Hematopoietic multipotent progenitor cell treated with erythropoietin and hydrocortisone succinate and interleukin-3 and kit ligand, for 4 days (in vitro differentiated cells): ENCODE results near the gene KRTAP10-2.
A peak's percentile ranks its signal among the peaks of the same experiment; 100 is the strongest.

Experiments used
- DNase-seq: peaks from one replicate; pipeline ENCODE4 v3.0.0-alpha.2; 2015

KRTAP10-2 gene

DNA sequence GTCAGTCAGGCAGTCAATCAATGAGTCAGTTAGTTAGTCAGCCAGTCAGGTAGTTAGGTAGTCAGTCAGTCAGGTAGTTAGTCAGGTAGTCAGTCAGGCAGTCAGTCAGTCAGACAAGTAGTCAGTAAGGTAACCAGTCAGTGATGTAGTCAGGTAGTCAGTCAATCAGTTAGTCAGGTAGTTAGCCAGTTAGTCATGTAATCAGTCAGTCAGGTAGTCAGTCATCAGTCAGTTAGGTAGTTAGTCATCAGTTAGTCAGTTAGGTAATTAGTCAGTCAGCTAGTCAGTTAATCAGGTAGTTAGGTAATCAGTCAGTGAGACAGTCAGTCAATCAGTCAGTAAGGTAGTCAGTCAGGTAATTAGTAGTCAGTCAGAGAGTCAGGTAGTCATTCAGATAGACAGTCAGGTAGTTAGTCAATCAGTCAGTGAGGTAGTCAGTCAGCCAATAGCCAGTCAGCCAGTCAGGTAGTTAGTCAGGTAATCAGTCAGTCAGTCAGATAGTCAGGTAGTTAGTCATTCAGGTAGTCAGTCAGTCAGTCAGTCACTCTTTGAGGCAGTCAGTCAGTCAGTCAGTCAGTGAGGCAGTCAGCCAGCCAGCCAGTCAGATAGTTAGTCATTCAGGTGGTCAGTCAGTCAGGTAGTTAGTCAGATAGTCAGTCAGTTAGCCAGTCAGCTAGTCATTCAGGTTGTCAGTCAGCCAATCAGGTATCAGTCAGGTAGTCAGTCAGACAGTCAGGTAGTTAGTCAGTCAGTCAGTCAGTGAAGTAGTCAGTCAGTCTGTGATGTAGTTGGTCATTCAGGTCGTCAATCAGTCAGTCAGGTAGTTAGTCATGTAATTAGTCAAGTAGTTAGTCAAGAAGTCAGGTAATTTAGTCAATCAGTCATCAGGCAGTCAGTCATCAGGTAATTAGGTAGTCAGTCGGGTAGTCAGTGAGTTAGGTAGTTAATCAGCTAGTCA is 26.6 kb downstream of the KRTAP10-2 start:
- no peak for DNase-seq

DNA sequence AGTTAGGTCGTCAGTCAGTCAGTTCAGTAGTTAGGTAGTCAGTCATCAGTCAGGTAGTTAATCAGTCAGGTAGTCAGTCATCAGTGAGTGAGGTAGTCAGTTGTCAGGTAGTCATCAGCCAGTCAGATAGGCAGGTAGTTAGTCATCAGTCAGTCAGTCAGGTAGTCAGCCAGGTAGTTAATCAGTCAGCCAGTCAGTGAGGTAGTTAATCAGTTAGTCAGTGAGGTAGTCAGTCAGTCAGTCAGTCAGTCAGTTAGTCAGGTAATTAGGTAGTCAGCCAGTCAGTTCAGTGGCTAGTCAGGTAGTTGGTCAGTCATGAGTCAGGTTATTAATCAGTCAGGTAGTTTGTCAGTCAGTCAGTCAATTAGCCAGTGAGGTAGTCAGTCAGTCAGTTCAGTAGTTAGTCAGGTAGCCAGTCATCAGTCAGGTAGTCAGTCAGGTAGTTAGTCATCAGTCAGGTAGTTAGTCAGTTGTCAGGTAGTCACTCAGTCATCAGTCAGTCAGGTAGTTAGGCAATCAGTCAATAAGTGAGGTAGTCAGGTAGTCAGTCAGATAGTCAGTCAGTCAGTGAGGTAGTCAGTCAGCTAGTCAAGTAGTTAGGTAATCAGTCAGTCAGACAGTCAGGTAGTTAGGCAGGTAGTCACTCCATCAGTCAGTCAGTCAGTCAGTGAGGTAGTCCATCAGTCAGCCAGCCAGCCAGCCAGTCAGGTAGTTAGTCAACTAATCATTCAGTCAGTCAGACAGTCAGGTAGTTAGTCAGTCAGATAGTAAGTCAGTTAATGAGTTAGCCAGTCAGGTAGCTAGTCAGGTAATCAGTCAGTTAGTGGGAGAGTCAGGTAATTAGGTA is 27.5 kb downstream of the KRTAP10-2 start:
- no peak for DNase-seq

DNA sequence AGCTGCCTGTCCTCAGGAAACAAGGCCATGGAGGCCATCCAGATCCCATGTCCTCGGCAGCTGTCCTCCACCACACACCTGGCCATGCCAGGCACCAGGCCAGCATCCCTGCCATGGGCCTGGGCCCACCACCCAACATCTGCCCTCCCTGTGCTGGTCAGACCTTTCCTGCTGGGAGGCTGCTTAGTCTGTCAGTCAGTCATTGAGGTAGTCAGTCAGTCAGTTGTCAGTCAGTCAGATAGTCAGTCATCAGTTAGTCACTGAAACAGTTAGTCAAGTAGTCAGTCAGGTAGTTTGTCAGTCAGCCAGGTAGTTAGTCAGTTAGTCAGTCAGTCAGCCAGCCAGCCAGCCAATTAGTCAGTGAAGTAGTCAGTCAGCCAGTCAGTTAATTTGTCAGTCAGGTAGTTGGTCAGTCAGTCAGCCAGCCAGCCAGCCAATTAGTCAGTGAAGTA is 28.5 kb downstream of the KRTAP10-2 start:
- no peak for DNase-seq

DNA sequence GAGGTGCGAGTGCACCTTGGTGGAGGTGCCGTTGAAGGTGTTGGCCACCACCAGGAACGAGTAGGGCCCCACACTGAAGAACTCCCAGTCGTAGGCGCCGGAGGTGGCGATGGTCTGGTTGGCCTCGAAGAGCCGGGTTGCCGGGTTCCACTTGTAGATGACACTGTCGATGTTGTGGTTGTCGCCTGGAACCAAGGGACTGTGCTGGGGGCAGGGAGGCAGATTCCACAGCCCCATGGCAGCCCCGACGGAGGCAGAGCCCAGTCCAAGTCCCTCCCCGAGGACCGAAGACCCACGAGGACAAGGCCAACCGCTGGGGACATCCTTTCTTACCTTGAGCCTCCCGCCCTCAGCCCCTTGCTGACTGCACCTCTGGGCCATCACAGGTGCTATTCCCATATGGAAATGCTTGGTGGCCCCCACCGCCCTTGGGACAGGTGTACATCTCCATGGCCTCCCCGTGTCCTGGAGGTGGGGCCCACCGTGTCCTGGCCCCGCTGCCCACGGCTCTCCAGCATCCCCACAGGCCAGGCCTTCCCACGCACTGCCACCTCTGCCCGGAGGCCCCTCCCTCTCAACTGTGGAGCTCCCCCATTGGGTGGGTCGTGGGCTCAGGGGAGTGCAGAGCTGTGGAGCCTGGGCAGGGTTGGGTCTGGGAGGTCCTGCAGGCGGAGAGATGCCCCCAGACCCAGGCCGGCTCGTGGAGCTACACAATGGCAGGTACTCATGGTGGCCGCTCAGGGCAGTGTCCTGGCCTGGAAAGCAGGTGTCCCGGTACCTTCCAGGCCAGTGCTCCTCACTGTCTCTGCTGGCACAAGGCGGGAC is 29.2 kb downstream of the KRTAP10-2 start:
- no peak for DNase-seq

DNA sequence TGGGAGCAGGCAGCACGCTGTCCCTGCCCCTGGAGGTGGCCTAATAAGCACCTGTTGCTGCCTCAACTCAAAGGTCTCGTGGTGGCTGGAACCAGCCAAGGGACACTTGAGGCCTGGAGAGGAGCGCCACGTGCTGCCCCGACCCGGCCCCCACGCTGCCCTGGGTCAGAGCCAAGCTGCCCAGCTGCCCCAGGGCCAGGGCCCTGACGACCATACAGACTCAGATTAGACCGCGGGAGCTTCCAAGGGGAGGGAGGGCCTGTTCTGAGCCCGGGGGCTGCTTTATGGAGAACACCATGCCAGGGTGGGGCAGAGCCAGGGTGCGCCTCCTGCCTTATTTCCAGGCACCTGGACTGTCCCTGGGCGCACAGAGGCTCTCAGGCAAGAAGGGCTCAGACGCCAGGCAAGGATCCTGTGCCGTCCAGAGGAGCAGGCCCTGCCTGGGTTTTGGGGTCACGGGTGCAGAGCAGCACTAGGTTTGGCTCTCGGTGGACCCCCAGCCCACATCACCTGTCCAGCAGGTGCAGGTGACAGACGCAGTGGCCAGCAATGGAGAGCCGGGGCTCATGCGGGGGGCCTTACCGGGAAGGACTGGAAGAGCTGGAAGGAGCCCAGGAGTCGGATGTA is 29.9 kb downstream of the KRTAP10-2 start:
- DNase-seq = no peak

DNA sequence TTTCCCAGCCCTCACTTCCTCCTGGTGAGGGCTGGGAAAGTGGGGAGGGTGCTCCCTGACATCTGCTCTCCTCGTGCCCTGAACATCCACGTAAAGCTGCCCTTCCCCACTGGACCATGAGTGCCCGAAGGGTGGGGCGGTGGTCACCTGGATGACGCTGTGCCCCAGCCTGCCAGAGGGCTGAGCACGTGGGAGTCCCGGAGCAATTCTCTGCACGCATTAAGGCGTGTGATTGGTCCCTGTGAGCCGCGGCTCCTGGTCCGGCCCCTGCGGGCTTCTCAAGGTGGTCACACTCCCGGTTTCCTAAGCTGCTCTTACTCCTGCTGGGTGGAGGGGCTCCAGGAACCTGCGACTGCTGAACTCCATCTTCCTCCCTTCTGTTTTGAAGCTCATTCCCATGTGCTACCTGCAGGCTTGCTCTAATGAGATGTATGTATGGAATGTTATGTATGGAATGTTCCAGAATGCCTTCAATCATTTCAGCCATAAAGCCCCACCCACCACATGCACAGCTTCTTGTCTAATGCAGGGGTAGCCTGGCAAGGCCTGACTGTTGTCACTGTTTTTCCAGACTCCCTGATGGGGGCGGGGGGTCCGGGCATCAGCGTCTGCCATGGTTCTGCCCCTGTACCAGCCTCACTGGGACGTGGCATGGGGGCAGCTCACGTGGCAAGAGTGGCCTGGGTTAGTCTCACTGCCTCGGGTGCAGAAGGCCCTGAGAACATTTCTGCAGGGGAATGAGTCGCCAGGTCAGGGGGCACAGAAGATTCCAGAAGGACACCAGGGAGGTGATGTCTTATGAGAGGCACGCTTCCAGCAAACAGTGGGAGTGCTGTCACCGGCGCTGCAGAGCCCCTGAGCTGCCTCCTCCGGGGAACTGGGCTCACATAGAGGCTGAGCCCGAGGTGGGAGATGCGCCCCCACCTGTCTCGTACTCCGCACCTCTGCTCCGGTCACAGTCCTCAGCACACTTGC is 30.7 kb downstream of the KRTAP10-2 start:
- DNase-seq = no peak

DNA sequence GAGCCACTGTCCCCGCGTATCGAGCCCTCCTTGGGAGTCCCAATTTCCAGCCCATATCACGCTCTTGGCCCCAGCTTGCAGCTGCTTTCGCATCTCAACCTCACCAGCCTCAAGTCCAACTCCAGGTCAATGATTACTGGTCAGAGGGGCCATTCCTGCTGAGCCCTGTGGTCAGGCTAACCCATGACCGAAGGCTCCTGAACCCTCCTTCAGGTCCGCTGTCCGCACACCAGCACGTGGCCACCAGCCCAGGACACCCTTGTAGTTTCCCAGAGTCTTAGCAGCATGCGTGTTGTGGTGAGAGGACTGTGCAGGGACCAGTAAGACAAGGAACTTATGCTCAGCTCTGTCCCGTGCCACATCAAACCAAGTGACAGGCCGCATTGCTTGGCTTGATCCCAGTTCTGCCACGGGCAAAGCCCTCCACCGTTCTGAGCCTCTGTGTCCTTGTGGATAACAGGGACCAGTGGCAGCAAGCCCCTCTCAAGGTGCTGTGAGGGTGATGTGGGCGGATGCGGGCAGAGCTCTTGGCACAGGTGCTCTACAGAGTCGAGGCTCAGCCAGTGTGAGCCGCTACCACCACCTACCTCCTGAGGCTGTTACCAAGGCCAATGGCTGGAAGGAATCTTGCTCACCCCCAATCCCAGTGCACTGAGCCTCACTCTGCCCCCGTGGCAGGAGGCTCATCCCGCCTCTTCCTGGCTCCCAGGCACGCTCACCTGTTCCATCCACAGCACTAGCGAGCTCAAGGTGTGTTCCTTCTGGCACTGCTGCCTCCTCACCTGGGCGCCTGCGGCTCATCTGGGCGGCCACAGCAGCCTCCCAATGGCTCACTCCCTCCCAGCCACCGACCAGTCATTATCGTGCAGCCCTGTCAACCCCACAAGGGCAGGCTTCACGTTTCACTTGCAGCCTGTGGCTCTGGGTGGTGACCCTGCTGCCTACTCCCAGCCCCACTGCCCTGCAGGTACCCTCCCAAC is 31.7 kb downstream of the KRTAP10-2 start:
- DNase-seq = no peak

DNA sequence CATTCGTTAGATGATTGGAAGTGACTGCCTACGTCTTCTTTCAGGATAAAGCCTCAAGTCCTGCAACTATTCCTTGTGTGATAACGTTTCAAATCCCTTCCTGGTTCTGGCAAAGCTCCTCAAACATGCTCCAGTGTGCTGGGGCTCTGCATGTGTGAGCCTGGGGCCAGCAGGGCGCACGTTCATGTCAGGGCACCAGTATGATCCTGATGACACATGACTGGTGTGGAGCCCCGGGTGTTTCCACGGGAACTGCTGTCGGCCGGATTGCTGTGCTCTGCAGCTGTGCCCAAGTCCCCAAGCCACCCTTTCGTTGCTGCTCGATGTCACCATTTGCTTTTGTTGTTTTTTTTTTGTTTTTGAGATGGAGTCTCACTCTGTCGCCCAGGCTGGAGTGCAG is 32.6 kb downstream of the KRTAP10-2 start:
- no peak for DNase-seq

DNA sequence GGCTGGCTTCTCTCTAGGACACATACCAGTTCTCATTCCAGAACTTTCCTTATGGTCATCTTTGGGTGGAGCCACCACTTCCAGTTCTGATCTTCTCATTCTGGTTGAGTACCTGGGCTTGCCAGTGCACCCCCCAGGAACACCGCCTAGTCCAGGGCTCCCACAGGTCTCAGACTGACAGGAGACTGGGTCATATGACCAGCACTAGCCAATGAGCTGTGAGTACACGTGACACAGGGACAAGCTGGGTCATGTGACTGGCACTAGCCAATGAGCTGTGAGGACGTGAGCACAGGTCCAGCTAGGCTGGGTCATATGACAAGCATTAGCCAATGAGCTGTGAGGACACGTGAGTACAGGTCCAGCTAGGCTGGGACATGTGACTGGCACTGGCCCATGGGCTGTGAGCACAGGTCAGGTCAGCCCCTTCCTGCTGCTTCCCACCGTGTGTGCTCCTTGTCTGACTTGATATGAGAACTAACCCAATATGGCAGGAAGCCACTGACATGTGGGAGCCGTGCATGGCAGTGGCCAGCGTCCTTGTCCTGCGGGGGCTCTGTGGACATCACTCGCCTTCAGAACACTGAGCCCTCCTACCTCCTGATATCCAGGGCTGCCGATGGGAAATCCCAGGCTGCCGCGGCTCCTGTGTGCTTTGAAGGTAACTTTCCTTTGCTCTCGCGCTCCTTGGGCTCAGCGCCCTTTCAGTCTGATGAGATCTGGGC is 34.0 kb downstream of the KRTAP10-2 start:
- DNase-seq = peak; percentile 27

DNA sequence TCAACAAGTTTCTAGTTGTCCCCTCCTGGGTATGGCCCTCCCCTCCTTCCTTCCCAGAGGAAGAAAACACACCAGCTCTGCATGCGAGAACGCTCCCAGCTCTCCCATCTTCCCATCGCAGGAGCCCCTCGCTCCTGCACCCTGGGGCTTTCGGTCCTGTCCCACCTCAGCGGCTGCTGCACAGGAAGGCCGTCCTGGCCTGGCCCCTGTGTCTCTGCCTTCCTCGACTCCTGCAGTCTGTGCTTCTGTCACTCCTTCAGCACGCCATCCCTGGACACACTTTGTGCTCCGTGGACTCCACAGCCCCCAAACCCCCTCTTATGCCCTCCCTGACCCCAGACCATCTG is 34.5 kb downstream of the KRTAP10-2 start:
- DNase-seq = no peak

DNA sequence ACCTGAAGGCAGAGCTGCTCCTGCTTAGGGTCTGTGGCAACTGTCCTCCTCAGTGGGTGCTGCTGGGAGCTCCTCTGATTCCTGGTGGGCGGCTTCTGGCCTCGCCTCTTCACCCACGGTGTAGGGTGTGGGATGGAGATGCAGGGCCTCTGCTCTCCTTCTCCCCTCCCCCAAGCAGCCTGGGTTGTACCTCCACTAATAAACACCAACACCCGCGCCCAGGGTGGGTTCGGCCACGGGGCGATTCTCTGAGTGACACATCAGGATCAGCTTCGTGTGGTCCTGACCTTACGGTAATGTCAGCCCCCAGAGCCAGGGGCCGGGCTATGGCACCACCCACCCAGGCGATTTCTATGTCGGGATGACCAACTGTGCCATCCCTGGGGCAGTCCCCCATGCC is 35.0 kb downstream of the KRTAP10-2 start:
- DNase-seq = no peak

DNA sequence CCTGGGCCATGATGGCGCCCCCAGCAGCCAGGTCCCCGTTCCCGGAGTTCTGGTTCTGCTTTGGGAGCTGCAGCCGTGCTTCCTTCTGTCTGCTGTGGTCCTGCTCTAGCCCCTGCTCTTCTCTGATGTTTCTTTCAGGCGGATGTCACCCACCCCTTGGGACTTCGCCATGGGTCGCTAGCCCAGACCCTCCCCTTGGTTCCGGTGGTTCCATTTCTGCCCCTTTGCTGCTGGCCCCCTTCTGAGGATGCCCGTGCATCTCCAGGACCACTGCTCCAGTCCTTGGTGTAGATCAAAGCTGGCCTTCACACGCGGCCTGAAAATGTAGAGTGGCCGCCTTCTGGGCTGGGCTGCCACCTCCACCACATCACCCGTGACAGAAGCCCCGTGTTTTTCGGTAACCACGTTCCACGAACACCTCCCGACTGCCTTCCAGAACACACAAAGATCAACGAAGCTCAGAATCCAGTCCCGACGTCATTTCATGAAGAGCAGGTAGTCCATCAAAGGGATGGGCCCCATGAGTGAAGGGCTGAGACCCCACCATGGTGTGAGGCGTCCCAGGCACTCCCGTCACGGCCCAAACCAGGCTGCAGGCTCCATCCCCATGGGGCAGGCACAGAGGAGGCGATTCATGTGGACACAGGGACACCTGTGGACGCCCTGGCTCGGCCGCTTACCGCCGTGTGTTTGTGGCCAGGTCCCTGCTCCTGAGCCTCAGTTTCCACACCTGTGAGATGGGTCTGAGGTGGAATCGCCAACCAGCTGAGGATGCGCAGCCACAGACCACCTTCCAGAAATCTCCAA is 35.7 kb downstream of the KRTAP10-2 start:
- DNase-seq = no peak

DNA sequence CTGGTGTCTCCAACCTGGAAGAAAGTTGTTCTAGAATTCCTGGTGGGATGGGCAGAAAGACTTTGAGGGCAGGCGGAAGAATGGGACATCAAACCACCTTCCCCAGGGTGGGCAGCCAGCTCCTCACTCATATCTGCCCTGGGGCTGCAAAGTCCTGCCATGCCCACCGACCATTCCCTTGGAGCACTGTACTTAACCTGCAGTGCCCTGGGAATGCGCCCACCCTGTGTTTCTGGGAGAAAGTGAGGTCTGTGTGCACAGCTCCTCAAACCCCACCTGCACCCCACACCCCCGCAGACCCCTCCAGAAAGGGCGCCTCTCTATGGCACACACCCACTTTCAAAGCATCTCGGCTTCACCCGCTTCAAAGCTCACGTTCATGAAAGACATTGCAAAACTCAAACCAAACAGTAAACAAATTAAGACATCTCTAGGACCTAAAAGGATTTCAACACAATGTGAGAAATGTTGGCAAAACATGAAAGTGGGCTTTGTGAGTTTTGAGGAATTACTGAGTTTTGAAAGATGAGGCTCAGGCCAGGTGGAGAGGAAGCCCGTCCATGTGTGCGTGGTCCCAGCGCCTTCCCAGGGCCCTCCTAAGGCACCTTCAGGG is 36.5 kb downstream of the KRTAP10-2 start:
- no peak for DNase-seq

DNA sequence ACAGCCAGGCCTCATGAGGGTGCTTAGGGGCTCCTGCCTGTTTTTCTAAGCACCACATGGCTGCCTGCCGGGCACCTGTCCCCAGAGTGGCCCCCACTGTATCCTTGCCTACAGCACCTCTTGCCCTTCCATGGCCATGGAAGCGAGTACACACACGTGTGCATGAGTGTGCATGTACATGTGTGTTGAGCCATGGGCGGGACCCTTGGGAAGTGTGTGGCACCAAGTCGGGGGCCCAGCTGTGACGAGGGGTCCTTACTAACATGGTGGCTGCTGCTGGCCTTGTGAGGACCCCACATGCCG is 37.1 kb downstream of the KRTAP10-2 start:
- DNase-seq = no peak

DNA sequence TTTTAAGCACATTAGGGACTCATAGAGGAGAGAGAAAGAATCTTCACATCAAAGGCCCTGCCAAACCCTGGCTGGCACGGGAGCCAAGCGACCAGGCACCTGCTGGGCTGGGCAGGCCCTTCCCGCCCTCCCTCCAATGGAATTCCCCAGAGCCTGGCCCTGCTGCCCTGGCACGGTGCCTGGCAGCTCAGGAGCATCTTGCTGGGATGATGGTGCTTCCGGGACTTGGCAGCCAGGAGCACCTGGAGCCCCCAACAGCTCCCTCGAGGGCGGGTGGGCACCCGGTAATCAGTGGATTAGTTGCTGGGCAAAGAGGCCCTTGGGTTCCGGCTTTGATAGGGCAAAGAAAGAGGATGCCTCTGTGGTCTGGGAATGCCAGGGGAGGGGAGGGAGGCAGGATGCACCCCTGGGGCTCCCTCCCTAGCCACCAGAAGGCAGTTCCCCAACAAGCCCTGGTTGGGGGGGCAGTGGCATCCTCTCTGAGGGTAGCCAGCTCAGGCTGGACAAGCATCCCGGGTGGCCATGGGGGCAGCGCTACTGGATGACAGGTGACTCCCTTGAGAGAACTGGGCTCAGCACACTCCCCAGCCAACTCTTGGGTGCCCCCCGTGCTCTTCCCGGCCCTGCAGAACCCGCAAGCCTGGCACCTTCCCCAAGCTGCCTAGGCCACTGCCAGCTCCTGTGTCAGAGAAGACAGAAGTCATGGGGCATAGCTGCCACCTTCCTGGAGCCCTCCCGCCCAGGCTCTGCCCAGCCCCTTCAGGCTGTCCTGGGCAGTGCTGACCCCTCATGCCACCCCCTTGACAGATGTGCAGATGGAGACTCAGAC is 37.7 kb downstream of the KRTAP10-2 start:
- DNase-seq = no peak

DNA sequence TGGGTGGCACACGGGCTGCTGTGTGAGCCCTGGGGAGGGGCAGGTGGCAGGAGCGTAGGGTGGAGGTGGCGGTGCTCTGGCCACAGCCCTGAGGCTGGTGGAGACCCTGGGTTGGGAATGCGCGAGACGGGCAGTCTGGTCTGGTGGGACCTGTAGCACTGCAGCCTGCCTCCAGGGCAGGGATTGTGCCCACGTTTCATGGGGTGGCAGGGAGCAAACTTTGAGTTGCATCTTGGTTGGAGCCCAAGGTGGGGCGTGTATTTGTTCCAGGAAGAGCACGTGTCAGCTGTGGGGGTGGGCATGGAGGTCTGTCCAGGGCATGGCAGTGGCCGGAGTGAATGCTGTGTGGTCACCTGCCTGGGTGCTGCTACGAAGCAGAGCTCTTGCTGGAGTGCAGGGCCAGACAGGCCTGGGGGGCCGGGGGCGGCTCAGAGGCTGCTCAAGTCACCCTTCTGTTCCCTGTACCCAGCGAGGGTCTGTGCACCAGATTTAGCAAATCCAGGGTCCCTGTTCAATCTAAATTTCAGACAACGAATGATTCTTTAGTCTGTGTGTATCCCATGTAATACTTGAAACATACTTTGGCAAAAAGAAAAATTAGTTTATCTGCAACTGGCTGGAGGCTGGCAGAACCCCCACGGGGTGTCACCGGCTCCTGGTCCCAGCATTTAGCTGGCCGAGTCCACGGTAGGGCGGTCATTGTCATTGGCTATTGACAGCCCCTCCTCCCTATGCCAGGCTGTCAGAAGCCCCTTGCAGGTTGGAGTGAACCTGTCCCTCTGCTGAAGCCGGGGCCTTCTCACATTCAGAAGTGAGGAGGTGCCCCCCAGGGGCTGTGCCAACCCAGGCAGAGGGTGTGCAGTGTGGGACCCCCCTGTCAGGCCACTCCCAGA is 38.6 kb downstream of the KRTAP10-2 start:
- DNase-seq = no peak
